HG02938 (cell line): Measurements from ENCODE around the gene DDHD1.
A peak's percentile ranks its signal among the peaks of the same experiment; 100 is the strongest.
"Not testable (repeated sequence)": the region's sequence is repeated elsewhere in the genome, so short reads cannot be mapped to it uniquely, and the experiment has no call there.

Experiments used
- ATAC-seq: cut with Tn5 transposase; IDR thresholded peaks from one replicate; pipeline ENCODE4 v1.9.1; 2021; ENCODE audit warnings: mild to moderate bottlenecking, moderate library complexity; ENCODE audit not compliant: unreplicated experiment

DDHD1 gene

GRCh38 chr14:53152887-53153701, at the start of gene DDHD1:
Gene DDHD1, minus strand, starts transcription at chr14:53153323. Its CDS starts 225 bp downstream, at chr14:53153098.
- ATAC-seq = peak; percentile 49

- ATAC-seq = no peak
These were observed 42.8 kb upstream of the DDHD1 start for GRCh38 chr14:53195949-53196348.

- no peak for ATAC-seq
These were observed 40.1 kb upstream of the DDHD1 start for GRCh38 chr14:53193193-53193592.

- no peak for ATAC-seq
These were observed 39.1 kb upstream of the DDHD1 start for GRCh38 chr14:53192052-53192760.

- peak; percentile 52 for ATAC-seq
These were observed 37.8 kb upstream of the DDHD1 start for GRCh38 chr14:53190938-53191337.

GRCh38 chr14:53187921-53188463, 34.9 kb upstream of the DDHD1 start:
- ATAC-seq = no peak

GRCh38 chr14:53186532-53186931, 33.4 kb upstream of the DDHD1 start:
- ATAC-seq = no peak

- no peak for ATAC-seq
These were observed 30.5 kb upstream of the DDHD1 start for GRCh38 chr14:53183611-53184010.

GRCh38 chr14:53183056-53183455, 29.9 kb upstream of the DDHD1 start:
- no peak for ATAC-seq

GRCh38 chr14:53181463-53182081, 28.4 kb upstream of the DDHD1 start:
- not testable (repeated sequence) for ATAC-seq

GRCh38 chr14:53180272-53181221, 27.4 kb upstream of the DDHD1 start:
- no peak for ATAC-seq

- not testable (repeated sequence) for ATAC-seq
These were observed 26.4 kb upstream of the DDHD1 start for GRCh38 chr14:53179486-53180005.

- no peak for ATAC-seq
These were observed 22.3 kb upstream of the DDHD1 start for GRCh38 chr14:53175375-53175774.

- no peak for ATAC-seq
These were observed 21.8 kb upstream of the DDHD1 start for GRCh38 chr14:53174918-53175317.

GRCh38 chr14:53168786-53169185, 15.7 kb upstream of the DDHD1 start:
- ATAC-seq = no peak

- no peak for ATAC-seq
These were observed 14.6 kb upstream of the DDHD1 start for GRCh38 chr14:53167602-53168328.

GRCh38 chr14:53161758-53162435, 8.8 kb upstream of the DDHD1 start:
- ATAC-seq = no peak

GRCh38 chr14:53156238-53156637, 3.1 kb upstream of the DDHD1 start:
- no peak for ATAC-seq

- no peak for ATAC-seq
These were observed 584 bp upstream of the DDHD1 start for GRCh38 chr14:53153702-53154112.
